ENCODE measurements around the gene CREB5.
"Not testable (repeated sequence)": the region's sequence is repeated elsewhere in the genome, so short reads cannot be mapped to it uniquely, and the experiment has no call there.

The CREB5 gene

DNA sequence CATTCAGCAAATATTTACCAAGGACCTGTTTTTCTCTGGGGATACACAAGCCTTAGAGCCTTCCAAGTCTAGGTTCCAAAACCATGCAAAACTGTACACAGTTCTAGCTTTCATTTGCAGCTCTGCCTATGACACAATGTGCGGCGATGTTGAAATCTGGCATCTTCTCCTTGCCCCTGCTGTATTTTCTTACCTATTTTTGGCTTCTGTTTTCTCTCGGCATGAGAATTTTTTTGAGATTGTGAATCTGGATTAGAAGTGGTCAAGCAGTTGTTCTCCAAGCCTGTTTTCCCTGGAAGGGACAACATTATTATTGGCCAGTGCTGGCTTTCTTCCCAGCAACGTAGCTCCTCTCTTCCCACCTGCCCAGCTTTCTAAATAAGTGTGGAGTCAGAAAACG, 176.3 kb downstream of the CREB5 start:
- DNase-seq, result no peak

DNA sequence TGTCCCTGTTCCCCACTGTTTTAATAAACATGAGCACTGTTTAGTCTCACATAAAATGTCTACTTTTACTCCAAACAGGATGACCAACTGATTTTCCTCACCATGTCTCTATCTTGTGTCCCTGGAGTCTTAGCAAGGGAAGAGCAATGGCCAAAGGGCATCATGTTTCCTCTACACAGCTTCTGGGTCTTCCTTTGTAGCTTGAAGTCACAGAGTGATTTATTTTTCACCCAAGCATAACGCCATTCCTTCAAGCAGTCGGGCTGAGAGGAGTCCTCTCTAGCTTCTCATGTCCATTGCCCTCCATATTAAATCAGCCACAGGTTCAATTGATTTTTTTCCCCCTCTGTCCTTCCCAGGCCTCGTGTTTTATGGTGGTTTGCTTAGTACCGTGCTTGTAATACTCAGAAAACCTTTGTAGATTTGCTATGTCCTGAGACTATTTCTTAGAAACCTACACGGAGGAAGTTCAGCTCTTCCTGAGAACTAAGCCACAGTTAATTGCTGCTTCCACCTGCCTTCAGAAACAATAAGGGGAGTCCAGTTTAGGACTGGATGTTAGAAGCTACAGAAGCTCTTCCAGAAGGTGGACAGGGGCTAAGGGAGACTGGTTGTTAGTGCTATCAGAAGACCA, 178.8 kb downstream of the CREB5 start:
- no peak for DNase-seq

DNA sequence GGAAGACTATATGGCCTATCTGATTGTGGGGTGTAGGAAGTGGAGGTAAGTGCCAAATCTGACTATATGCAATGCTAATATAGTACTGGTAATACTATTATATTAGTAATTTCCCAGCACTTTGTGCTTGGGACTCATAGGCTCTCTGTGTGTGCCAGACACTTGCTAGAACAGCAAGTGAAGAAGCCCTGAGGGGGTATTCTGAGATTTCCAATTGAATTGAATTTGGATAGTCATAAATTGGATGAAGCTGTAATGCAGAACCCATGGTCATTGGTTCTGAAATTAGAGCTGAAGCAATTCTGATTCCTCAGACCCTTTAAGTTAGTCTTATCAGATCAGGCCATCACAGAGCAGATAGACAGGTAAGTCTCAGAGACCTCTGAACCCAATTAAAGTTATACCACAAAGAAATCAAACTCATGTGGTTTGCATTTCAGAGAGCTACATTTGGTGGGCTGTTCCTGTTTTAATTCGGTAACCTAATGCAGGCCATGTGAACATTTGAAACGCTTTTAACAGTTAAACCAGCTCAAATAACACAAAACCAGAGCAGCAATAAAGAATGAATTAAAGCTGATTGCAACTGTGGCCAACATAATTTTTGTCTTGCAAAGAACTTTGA, 179.5 kb downstream of the CREB5 start:
- no peak for DNase-seq

DNA sequence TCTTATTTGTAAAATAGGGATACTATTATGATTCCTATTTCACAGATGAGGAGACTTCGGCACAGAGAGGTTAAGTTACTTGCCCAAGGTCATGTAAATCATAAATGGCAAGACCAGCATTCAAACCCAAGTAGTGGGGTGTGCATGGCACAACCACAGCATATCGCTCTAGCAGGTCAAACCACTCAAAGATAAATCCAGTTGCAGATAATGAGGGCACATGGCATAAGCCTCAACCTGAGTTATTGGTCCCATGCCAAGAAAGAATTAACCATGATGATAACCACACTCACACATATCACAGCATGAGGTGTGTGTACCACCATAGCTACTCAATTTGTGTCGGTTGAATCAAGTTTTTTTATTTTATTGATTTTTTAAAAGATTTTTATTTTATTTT, 180.5 kb downstream of the CREB5 start:
- DNase-seq, result no peak

DNA sequence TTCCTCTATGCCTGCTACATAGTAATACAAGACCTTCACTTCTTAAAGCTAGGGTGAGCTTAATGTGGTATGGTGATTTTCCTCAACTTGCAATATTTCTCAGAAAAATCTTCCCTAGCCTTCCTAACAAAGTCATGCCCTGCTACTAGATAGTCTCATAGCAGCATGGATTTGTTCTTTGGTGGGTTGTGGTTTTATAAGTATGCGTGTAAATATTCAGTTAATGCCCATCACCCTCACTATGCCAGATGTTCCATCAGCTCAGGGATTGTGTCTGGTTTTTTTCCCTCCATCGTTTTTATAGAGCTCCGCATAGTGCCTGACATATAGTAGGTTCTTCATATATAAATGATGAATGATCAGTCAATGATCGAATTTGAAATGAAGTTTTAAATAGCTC, 182.8 kb downstream of the CREB5 start:
- DNase-seq, result no peak

DNA sequence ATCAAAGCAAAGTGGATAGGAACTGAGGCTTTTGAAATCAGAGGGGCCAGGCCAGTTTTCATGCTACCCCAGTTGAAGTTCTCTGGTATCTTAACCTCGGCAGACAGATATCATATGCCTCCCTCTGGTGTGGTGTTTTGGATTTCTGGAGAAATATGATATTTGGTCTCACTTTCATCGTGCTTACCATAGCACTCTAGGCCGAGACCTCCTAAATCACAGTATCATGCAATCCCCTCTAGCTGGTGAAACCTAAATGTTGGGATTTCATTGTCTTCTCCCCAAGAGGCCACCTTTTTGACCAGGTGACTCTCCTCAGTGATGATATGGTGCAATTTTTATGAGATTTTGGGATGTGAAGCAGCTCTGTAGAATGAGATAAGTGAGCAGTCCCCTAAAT, 183.5 kb downstream of the CREB5 start:
- no peak for DNase-seq

DNA sequence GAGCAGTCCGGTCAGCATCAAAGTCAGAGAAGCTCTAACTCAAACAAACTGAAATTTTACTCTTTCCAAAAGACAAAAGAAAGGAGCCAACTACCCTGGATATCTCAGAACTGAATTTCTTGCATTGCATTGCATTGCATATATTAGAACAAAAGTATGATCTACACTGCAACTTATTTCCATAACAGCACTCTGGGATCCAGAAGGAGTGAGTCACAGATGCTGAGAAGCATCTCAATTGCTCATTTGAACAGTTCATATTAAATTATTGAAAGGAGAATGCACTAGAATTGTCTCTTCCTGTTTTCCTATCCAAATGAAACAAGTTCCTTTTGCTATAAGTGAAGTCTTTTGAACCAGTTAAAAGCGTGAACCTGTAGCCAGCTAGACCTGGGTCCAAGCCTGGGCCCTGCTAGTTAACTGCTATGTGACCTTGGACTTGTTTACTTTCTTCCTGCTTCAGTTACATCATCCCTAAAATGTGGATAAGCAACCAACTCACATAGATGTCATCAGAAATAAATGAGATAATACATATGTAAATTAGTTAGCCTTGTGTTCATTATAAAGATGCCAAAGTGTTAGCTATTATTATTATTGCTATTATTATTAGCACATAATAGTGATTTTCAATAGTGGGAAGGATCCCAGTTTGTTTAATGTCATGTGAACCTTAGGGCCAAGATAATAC, 184.1 kb downstream of the CREB5 start:
- DNase-seq, result no peak

DNA sequence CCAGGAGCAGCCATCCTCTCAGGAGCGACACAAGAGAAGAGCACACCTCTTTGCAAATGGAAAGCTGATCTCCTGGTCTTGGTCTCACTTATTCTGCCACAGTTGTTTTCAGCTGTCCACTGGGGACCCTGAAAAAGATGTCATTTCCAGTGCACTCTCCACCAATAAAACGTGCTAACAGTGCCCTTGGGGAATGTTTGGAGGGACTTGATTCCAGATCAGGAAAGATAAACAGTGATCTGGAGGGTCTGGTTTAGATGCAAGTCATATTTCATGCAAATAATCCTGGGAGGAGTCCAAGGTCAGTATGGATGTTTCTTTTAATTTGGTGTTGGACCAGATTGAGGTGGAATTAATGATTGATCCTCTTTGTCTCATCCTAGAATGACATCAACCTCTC, 185.0 kb downstream of the CREB5 start:
- DNase-seq, result no peak

DNA sequence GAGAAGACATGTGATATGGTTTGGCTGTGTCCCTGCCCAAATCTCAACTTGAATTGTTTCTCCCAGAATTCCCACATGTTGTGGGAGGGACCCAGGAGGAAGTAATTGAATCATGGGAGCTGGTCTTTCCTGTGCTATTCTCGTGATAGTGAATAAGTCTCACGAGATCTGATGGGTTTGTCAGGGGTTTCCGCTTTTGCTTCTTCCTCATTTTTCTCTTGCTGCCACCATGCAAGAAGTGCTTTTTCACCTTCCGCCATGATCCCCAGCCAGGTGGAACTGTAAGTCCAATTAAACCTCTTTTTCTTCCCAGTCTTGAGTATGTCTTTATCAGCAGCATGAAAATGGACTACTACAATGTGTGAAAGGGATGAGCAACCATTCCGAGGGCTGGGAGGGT, 185.7 kb downstream of the CREB5 start:
- not testable (repeated sequence) for DNase-seq

DNA sequence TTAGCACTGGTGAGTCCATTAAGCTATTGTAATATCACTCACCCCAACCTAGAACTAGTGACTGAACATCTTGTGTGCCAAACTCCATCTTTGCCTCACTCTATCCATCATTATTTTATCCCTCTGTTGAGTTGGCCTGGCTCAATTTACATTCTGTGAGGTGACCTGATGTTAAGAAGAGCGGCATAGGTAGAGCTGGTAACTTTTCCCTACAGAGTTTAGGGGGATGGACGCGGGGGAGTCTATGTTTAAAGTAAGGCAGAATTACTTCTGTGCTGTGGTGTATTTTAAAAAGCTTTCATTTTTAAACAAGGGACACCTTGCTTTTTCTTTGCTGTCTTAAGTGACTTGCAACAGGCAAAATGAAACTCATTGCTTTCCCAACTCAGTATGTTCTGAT, 186.3 kb downstream of the CREB5 start:
- no peak for DNase-seq

DNA sequence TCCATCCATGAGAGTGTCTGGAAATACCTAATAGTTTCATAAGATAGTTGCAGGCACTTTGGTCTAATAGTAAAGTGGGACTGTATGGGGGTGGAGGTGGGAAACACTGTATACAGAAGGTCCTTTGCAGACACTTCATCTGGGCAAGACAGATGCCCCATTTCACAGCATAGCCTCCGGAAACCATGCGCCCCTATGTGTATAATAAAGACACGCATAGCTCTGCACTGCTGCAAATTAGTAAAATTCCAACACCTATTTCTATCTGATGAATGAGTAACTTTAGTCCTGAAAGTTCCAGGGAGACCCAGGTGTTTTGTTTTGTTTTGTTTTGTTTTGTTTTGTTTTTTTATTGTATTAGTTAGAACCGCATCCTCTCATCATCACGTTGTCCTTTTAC, 187.1 kb downstream of the CREB5 start:
- DNase-seq, result no peak

DNA sequence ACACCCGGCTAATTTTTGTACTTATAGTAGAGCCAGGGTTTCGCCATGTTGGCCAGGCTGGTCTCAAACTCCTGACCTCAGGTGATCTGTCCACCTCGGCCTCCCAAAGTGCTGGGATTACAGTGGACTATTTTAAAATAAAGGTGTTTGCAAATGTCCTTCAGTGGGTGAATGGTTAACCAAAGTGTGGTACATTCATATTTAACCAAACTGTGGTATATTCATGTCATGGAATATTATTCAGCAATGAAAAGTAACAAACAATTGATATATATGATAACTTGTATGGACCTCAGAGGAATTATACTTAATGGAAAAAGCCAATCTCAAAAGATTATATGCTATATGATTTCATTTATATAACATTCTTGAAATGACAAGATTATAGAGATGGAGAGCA, 190.0 kb downstream of the CREB5 start:
- no peak for DNase-seq

DNA sequence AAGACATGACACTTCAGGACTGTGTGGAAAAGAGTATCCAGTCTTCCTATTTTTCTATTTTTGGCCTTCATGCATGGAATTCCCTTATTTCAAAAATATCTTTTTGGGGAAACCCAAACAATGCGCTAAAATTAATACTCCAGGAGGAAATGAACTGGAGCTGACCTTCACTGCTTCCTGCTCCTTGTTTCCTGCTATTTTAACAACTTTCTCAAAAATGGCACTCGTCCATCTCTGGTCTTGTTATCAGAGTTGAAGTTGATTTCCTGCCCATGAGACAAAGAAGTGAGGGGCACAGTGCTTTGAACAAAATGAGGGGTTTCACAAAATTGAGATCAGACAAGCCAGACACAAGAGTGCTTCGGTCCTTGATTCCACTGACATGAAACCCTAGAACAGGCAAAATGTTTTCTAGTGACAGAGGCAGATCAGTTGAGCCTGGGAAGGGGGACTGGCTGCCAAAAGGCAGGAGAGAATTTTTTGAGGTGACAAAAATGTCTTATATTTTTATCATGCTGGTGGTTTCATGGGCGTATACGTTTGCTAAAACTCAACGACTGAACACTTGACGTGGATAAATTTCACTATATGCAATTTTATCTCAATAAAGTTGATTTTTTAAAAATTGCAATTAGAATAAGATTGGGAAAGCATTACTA, 193.2 kb downstream of the CREB5 start:
- DNase-seq, result no peak

DNA sequence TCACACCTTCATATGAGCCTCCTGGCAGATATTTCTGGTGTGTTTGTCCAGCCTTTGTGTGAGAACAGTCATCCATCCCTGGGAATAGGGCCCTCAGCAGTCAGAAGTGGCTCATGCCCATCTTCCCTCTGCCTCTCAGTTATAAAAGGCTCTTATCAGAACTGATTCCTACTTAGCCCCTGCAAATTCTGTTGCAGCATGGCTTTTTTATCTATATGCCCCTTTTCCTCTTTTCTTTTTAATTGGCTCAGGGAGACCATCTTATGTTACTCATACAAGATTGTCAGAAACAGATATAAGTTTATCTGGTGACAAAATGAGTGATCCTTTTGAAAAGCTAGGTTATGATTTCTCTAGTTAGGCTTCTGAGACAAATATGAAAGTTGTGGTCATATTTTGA, 194.1 kb downstream of the CREB5 start:
- no peak for DNase-seq

DNA sequence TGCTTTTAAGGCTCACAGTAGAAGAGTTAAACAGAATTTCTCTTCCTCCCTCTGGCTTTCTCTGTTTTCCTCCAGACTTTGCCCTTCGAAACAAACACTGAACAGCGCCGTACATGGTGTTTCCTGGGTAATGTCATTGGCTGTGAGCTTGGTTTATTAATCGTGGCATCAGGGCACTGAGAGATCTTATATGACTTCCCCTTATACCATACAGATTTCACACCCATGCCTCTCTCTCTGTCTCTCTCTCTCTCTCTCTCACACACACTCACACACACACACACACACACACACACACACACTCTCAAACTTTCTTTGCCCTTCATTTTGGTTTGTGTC, 195.5 kb downstream of the CREB5 start:
- no peak for DNase-seq

DNA sequence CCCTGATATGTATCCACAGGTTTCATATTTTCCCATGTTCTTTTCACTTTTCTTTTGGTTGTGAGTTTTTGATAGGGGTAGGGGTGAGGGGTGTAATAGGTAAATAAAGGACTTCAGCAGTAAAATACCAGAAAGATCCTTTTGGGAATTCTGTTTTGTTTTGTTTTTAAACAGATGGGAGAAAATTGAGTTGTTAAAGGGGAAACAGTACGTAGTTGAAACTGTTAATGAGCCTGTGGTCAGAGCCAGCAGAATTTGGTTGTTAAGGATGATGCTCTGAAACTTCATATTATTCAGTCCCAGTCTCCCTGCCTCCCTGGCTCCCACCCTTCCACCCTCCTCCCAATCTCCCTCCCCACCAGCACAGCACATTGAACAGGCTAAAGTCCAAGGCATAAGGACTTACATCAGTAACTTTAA, 195.9 kb downstream of the CREB5 start:
- no peak for DNase-seq

DNA sequence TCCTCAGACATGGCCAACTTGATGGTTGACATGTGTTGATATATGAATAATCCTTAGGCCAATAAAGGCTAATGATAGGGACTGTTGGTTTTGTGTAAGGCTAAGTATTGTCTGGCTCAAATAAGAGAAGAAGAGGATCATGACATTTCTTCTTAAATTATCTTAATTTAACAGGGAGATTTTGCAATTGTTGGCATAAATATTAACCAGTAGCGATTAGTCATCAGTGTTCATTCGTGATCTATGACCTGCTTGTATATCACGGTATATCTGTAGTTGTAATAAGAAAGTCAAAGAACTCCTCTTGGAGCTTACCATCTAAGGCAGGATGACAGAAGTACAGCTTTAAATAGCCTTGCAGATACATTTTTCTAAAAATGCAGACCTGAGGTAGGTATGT, 196.4 kb downstream of the CREB5 start:
- no peak for DNase-seq

DNA sequence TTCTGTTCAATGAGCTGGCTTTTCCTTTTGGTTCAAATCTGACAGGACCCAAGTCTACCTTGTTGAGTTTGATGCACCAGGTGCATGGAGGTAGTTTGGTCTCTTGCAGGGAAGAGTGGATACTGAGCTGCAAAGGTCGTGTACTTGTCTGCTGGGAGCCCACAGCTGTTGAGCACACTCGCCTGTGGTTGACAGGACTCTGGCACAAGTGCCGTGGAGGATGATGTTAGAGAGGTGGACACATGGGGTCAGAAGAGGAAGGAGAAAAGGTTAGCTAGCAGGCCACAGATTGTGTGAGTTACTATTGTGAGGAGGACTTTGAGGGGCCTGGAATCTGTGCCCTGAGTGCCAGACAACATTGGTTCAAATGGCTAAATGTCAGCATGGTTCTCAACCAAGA, 197.3 kb downstream of the CREB5 start:
- DNase-seq, result no peak

DNA sequence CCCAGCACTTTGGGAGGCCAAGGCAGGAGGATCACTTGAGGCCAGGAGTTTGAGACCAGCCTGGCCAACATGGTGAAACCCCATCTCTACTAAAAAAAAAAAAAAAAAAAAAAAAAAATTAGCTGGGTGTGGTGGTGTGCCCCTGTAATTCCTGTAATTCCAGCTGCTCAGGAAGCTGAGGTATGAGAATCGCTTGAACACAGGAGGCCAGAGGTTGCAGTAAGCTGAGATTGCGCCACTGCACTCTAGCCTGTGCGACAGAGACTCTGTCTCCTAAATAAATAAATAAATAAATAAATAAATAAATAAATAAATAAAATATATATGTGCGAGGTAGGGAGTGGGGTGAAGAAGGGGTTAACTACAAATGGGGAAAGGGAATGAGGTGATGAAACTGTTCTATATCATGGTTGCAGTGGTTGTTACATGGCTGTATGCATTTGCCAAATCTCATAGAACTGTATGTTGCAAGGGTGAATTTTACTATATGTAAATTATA, 199.1 kb downstream of the CREB5 start:
- not testable (repeated sequence) for DNase-seq

DNA sequence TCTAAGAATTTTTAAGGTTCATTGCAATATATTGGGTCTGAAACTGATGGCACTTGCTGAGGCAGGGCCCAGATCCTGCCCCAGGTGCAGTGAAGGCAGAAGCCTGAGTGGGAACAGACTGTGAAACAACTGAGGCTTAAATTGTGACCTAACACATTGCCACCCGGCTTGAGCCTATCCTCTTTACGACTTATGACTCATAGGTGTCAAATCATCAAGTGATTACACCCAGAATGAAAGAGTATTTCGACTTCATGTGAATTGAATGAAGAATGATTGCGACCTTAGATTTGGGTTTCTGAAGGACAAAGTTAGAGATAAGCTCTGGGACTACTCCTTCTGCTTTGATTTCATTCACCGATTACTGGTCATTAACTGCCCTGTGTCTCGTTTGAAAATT, 200.9 kb downstream of the CREB5 start:
- DNase-seq, result no peak

DNA sequence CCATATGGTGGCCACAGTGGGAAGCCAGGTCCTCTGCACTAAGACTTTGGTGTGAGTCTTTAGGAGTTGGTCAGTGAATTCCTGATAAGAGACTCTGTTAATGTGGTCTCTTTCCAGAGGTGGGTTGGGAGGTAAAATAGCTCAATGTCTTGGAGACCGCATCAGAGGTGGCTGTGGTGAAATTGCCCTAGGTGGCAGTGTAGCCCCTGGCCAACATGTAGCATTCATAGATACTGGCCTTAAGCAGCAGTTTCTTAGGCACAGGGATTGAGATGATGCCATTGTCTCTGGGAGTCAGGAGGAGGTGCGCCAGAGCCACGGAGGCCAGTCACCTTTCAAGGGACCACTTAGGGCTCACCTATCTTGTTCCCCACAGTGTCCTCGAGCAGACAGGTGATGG, 202.8 kb downstream of the CREB5 start:
- no peak for DNase-seq

DNA sequence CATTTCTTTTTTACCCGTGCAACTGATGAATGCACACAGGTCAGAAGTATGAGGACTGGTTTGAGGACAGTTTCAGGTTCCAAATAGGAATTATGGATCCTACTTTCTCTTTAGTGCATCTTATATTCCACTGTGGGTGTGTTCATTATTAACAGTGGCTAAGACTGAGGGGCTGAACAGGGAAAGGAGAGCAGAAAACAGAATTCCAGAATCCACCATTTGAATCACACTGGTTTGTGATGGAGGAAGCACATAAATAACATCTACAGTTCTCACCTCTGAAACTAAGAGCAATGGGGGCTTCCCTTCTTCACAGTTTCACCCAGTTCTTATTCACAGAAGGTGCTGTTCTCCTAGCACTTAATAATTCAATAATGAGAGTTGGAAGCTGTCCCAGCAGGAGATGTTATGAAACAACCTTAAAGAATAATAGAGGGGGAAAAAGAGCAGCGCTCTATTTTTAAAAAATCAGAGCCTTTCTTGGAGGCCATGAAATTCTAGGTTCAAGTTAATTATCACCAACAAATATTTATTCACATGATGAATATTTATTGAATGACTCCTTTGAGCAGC, 205.1 kb downstream of the CREB5 start:
- no peak for DNase-seq

DNA sequence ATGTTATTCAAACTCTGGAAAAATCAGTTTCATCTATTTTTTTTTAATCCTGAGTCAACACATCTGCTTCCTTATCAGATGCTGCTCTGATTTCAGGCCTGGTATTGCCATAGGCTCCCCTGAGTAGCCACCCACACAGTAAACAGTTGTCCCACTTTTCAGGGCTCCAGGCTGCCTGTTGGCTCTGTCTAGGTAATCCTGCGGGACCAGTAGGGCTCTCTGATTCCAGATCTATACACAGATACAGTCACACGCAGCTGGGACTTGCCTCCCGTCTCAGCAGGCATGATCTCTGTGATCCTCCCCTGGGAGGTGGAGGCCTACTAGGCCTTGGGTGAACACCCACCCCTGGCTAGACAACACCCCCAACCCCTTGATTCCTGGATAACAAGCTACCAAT, 206.1 kb downstream of the CREB5 start:
- no peak for DNase-seq

DNA sequence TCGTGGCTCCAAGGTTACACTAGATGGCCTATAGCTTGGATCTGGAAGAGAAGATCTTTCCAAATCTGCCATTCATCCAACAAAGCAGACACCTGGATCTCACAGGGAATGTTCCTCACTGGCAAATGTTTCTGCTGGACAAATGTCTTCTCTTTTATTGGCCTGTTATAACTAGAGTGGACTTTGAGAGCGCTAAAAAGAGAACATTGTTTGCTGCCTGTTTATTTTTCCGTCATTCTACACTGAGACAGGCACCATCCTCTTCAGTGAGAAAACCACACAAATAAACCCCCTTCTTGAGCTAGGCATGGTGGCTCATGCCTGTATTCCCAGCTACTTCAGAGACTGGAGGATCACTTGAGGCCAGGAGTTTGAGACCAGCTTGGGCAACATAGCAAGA, 206.9 kb downstream of the CREB5 start:
- no peak for DNase-seq
